ENCODE results near the gene DNM3. TPM values are rescaled to one million over a fixed set of nuclear protein-coding genes. Genes with fewer than 3 reads are reported as not detected.
A peak's percentile ranks its signal among the peaks of the same experiment; 100 is the strongest.

Gene DNM3
- total RNA-seq, 1 experiment from 2014 or later = 0.23 TPM

GRCh38 chr1:172229942-172230341, 388.6 kb downstream of the DNM3 start:
- peak; percentile 2 for DNase-seq (ENCODE audit: low read depth)

GRCh38 chr1:172230526-172230925, 389.2 kb downstream of the DNM3 start:
- no peak for DNase-seq (ENCODE audit: low read depth)

- DNase-seq (ENCODE audit: low read depth) = no peak
Measured at GRCh38 chr1:172236958-172237357, 395.7 kb downstream of the DNM3 start.

GRCh38 chr1:172238158-172238557, 396.9 kb downstream of the DNM3 start:
- DNase-seq (ENCODE audit: low read depth) = no peak

GRCh38 chr1:172238965-172239364, 397.7 kb downstream of the DNM3 start:
- DNase-seq (ENCODE audit: low read depth) = no peak

- no peak for DNase-seq (ENCODE audit: low read depth)
Measured at GRCh38 chr1:172239901-172240300, 398.6 kb downstream of the DNM3 start.

- DNase-seq (ENCODE audit: low read depth) = peak; percentile 15
Measured at GRCh38 chr1:172241540-172241939, 400.2 kb downstream of the DNM3 start.

GRCh38 chr1:172244865-172245264, 403.6 kb downstream of the DNM3 start:
- DNase-seq (ENCODE audit: low read depth) = no peak

- DNase-seq (ENCODE audit: low read depth) = no peak
Measured at GRCh38 chr1:172245788-172246187, 404.5 kb downstream of the DNM3 start.

GRCh38 chr1:172246521-172247390, 405.5 kb downstream of the DNM3 start:
- DNase-seq (ENCODE audit: low read depth) = peak; percentile 35

GRCh38 chr1:172251486-172251885, 410.2 kb downstream of the DNM3 start:
- DNase-seq (ENCODE audit: low read depth) = no peak

- no peak for DNase-seq (ENCODE audit: low read depth)
Measured at GRCh38 chr1:172252321-172252720, 411.0 kb downstream of the DNM3 start.

GRCh38 chr1:172252958-172253357, 411.7 kb downstream of the DNM3 start:
- no peak for DNase-seq (ENCODE audit: low read depth)

- peak; percentile 85 for DNase-seq (ENCODE audit: low read depth)
Measured at GRCh38 chr1:172254521-172255222, 413.4 kb downstream of the DNM3 start.

GRCh38 chr1:172255223-172255560, 413.9 kb downstream of the DNM3 start:
- DNase-seq (ENCODE audit: low read depth) = no peak

GRCh38 chr1:172265905-172266304, 424.6 kb downstream of the DNM3 start:
- DNase-seq (ENCODE audit: low read depth) = no peak

- DNase-seq (ENCODE audit: low read depth) = no peak
Measured at GRCh38 chr1:172266528-172267174, 425.4 kb downstream of the DNM3 start.

GRCh38 chr1:172268237-172268636, 426.9 kb downstream of the DNM3 start:
- no peak for DNase-seq (ENCODE audit: low read depth)

- no peak for DNase-seq (ENCODE audit: low read depth)
Measured at GRCh38 chr1:172269084-172269483, 427.8 kb downstream of the DNM3 start.

- no peak for DNase-seq (ENCODE audit: low read depth)
Measured at GRCh38 chr1:172269644-172270043, 428.3 kb downstream of the DNM3 start.

GRCh38 chr1:172270605-172271004, 429.3 kb downstream of the DNM3 start:
- DNase-seq (ENCODE audit: low read depth) = no peak

- DNase-seq (ENCODE audit: low read depth) = no peak
Measured at GRCh38 chr1:172272087-172272486, 430.8 kb downstream of the DNM3 start.

All from LHCN-M2 (cell line).